Vagina (tissue), 2 donors: ENCODE data around the gene ZNF423.

Experiments
- POLR2A ChIP-seq, 2 donors: fragments of 450-650 bp; IDR thresholded peaks; one replicate each; pipeline ENCODE4 v1.6.1; 2017; ENCODE audit warnings: antibody characterized with exemption in 2 of 2, mild to moderate bottlenecking in 2 of 2, moderate library complexity in 2 of 2
- TF ChIP-seq, protein P1 (sequence below), 3 experiments: fragments of 450-650 bp in 2 of 3; fragments of 200-600 bp in 1 of 3; sonication (generic) in 1 of 3; IDR thresholded peaks; one replicate each; pipeline ENCODE4 v1.5.1; 2017 to 2019; ENCODE audit warnings: antibody characterized with exemption in 3 of 3, mild to moderate bottlenecking in 2 of 3, moderate library complexity in 2 of 3

DNA sequence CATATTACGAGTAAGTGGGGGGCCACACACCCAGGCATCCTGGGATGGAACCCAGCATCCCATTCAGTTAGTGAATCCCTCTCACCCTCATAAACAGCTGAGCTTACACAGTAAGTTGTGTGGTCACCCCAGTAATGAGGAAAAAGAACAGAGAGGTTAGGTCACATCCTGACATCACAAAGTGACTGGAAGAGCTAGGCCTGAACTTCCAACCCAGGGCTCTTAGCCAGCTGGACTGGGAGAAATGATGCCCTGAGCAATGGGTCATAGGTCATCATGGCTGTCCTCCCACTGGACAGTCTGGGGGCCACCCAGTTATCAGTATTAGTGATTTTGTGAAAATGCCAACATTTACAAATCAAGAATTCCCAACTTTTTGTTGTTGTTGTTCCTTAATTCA, 205.3 kb downstream of the ZNF423 start:
- TF ChIP-seq, protein P1, sequence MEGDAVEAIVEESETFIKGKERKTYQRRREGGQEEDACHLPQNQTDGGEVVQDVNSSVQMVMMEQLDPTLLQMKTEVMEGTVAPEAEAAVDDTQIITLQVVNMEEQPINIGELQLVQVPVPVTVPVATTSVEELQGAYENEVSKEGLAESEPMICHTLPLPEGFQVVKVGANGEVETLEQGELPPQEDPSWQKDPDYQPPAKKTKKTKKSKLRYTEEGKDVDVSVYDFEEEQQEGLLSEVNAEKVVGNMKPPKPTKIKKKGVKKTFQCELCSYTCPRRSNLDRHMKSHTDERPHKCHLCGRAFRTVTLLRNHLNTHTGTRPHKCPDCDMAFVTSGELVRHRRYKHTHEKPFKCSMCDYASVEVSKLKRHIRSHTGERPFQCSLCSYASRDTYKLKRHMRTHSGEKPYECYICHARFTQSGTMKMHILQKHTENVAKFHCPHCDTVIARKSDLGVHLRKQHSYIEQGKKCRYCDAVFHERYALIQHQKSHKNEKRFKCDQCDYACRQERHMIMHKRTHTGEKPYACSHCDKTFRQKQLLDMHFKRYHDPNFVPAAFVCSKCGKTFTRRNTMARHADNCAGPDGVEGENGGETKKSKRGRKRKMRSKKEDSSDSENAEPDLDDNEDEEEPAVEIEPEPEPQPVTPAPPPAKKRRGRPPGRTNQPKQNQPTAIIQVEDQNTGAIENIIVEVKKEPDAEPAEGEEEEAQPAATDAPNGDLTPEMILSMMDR (IDR thresholded peaks at IDR 0.05) = no peak
- no peak for TF ChIP-seq POLR2A (IDR thresholded peaks at IDR 0.05)
